Muscle of arm (tissue), 12 donors: ENCODE data around the gene PSMD1. TPM values are rescaled to one million over a fixed set of nuclear protein-coding genes. Genes with fewer than 3 reads are reported as not detected.
"Not testable (repeated sequence)": the region's sequence is repeated elsewhere in the genome, so short reads cannot be mapped to it uniquely, and the experiment has no call there.

Experiments
- DNase-seq: peaks from one replicate; pipeline ENCODE4 v3.0.0-alpha.2; 2013
- polyA plus RNA-seq, 12 donors: library from polyadenylated mRNA; unstranded; fragments of 120-200 nt; gene quantifications; one replicate each; pipeline ENCODE4 v1.2.1, GENCODE V29; 2013; ENCODE audit not compliant: insufficient read length in 12 of 12

Gene PSMD1
- polyA plus RNA-seq, 12 donors, result 55.6 to 299 (median 83.9) TPM

- peak; percentile 86 for DNase-seq
These were observed 3.9 kb upstream of the PSMD1 start for GRCh38 chr2:231052494-231053451.

DNA sequence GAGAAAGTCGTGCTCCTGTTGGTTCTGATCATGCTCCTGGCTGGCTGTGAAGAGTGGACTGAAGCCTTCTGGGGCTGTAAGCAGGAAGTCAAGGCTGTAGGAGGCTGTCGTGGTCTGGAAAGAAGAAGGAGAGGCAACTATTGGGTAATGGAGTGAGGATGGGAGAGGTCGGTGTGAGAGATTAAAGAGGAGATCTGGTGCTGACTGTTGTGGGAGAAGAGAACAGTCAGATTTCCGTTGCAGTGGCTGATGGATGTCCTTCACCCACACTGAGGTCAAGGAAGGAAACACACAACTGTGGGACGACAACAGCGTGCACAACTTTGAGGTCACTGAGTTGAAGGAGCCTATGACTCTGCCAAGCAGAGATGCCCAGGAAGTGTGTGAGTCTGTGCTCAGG lies 2.8 kb upstream of the PSMD1 start:
- no peak for DNase-seq

DNA sequence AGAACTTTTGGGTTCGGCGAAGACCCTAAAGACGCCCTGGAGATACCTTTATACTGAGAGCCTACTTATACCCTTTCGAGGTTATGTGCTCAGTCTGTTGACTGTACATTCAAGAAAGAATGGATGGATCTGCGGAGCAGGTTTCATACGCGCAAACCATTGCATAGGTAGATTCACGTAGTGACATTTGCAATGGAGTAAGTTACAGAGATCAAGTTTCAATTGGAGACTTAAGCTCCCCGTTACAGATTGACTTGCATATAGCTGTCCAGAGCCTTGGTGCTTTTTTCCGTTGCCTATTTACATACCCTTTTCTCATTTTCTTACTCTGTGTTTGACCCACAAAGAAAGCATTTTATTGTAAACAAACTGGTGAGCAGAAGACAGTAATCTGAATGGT lies 923 bp downstream of the PSMD1 start:
- DNase-seq, result no peak

DNA sequence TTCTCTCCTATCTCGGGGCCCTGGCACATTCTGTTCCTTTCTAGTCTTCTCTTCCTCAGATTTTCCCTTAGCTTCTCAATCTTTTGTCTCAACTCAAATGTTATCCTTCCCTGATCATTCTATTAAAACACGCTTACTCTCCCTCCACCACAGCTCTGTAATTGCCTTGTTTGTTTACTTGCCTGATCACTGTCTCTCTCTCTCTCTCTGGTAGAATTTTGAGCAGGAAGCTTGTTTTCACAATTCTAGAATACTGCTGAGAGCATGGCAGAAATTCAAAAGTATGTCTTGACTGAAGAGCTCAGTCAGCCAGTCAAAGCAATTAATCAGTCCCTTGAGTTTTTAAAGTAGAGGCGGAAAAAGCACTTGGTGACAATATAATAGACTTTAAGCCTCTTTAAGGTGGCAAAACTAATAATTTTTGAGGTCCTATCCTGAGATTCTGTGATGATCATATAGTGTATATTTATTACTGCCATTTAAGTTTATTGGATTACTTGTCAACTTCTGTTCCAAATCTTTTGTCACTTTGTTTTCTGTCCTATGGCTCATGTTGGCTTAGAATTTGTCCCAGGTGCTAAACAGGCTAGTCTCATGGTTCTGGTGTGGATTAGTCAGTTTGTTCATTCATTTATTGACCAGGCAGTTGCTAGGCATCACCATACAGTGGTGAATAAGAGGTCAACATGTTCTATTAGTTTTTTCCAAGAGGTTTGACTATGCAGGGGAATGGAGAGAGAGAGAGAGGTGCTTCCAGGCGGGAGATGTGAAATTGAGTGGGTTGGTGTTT lies 2.3 kb downstream of the PSMD1 start:
- no peak for DNase-seq

DNA sequence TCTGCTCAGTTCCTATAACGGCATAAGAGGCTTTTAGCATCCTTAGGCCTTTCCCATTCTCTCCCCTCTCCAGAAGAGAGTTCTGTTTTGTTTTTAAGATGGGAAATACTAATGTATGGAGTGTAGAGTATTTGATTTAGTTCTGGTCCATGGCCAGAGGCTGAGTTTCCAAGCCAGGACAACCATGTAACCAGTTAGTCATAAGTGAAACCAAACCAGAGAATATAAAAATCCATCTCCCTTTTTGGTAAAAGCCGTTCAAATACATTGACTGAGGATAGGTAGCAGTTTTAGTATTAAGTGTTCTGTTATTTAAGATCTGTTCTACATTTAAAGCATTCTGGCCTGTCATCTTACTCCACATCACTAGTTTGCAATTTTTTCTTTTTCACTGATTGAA lies 3.1 kb downstream of the PSMD1 start:
- no peak for DNase-seq

GRCh38 chr2:231062776-231063175 lies 6.1 kb downstream of the PSMD1 start:
- DNase-seq, result no peak

DNA sequence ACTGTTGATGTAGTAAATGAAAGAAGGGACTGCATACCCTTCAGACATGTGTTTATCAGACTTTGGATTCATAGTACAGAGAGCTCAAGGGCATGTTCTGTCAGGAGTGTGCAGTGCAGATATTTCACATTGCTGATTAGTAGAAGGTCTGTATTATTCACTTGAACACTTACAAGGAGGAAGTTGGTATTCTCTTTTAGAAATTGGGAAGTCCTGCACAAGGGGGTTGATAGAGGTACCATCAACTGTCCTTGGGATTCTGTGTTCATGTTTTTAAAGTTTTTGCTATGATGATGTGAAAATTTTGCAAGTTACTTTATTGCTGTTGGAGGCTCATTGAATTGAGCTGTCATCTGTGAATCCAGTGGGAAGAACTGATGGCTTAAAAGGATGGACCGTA lies 6.7 kb downstream of the PSMD1 start:
- DNase-seq, result no peak

- no peak for DNase-seq
These were observed 9.3 kb downstream of the PSMD1 start for GRCh38 chr2:231065966-231066365.

GRCh38 chr2:231067531-231067930 lies 10.9 kb downstream of the PSMD1 start:
- not testable (repeated sequence) for DNase-seq

GRCh38 chr2:231068525-231069222 lies 12.0 kb downstream of the PSMD1 start:
- no peak for DNase-seq

GRCh38 chr2:231069379-231070054 lies 12.8 kb downstream of the PSMD1 start:
- DNase-seq, result no peak

DNA sequence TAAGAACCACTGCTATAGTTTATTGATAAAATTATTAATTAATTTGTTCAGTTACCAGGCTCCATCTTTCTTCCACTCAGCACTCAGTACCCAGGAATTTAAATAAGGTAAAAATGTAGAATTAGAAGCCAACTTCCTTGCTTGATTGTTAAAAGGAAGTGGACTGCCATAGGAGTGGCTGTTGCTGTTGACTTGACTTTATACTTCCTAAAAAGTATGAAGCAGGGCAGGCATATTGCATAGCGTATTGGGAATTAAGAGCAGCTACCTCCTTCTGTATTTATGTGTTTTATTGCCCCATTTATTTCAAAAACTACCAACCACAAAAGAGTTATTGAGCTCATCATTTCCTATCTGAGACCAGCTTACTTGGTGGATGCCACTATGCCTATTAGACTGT lies 27.9 kb downstream of the PSMD1 start:
- DNase-seq, result no peak

GRCh38 chr2:231088754-231089153 lies 32.1 kb downstream of the PSMD1 start:
- no peak for DNase-seq

DNA sequence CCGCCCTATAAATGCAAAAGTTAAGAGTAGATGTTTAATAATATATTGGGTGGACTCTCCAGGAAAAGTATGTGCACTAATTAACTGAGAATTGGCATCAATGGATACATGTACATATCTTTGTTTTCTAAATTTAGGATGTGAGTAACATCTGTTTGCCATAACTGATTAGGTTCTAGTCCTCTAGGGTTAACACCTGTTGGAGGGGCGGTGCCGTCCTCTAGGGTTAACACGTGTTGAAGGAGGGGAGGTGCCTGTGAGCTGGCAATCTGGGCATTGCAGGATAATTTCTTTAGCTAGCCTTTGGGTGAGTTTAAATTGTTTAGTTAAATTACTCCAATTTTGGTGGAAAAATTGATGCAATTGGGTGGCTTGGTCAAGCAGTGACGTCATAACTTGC lies 37.3 kb downstream of the PSMD1 start:
- DNase-seq, result no peak

DNA sequence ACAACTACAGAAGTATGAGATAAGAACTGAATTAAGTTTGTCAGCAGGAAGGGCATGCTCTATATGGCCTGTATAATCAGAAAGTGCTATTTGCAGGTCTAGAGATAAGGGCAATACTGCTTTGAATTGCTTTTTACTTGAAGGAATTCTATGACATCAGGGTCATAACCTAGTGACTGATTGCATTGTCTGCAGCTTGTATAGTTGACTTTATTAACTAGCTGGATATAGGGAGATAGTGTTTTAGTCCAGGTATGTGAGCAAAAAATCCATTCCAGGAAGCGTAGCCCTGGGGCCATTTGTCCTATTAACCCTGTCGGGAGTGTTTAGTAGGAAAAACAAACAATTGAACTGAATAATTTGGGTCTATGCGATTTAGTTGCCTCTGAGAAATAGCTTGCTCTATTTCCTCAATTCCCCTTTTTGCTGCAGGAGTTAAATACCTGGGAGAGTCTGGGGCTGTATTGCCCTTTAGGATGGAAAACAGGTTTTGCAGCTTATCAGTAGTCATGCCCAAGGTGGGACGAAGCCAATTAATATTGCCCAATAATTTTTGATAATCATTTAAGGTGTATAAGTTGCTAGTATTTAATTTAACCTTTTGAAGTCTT lies 38.2 kb downstream of the PSMD1 start:
- DNase-seq, result no peak

- no peak for DNase-seq
These were observed 43.3 kb downstream of the PSMD1 start for GRCh38 chr2:231099918-231100317.

GRCh38 chr2:231100321-231100720 lies 43.7 kb downstream of the PSMD1 start:
- not testable (repeated sequence) for DNase-seq

DNA sequence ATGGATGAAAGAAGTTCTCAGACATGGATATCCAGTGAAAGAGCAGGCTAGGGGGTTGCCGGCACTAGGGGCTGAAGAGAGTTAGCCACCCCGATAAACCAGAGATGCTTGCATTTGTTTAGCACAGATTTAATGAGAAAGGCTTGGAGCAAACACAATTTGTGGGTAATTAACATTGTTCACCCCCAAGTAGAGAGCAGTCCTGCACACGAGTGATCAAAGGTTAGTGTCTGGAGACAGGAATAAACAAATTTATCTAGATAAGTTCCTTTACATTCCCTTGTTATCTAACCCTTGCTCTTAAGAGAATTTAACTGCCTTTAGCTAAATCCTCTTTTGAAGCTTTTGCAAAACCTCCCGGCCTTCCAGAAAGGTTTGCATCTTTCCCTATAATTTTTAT lies 44.3 kb downstream of the PSMD1 start:
- DNase-seq, result no peak

- DNase-seq, result no peak
These were observed 46.1 kb downstream of the PSMD1 start for GRCh38 chr2:231102772-231103171.

DNA sequence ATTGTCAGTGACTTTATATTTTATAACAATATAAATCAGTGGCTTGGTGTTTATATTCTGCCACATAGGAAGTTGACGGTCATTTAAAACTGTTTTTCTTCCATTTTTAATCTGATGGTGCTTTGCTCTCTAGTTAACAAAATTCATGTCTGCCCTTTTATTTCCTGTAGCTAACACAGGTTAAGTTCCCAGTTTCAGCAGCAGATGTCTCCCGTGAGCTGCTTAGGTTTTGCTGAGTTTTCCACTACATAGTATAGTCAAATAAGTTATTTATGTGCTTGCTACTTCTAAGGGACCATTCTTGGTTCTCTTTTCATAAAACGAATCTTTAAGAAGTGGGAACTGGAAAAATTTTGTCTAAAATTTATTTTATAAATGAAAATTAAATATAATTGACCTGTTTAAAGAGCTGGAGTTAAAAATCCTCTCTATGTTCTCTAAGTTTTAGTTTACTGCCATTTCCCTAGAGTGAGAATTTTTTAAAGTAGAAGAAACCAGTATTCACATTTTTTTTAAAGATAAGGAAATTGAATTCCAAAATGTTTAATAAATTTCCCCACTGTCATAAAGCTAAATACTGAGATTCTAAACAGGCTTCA lies 47.5 kb downstream of the PSMD1 start:
- peak; percentile 73 for DNase-seq

DNA sequence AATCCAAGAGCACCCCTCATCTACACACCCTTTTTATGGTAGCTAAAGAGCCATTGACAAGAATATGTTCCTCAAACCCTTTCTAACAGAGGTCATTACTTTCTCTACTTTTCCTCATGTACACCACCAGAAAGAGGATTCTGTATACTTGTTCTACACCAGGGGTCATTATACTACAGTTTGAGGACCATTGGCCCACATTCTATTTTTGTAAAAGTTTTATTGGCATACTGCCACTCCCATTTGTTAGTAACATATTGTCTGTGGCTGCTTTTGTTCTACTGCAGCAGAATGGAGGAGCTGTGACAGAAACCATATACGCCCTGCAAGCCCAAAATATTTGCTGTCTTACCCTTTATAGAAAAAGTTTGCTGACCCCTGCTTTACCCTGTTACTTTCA lies 53.9 kb downstream of the PSMD1 start:
- peak; percentile 61 for DNase-seq
